Choroid plexus epithelial cell (primary cell): Measurements from ENCODE around the gene ST6GALNAC3.

Source experiments
- DNase-seq: peaks from one replicate; pipeline ENCODE4 v3.0.0-alpha.2; 2010; ENCODE audit warnings: low read depth
- H3K4me3 ChIP-seq: 2 replicates; pipeline ENCODE4 v1.5.1; 2011; ENCODE audit warnings: low read depth, mild to moderate bottlenecking, control low read depth, low read length, moderate library complexity
- CTCF ChIP-seq: conservative IDR thresholded peaks from 2 replicates; pipeline ENCODE4 v1.5.1; 2011; ENCODE audit warnings: low read depth, mild to moderate bottlenecking, control low read depth, inconsistent platforms, low read length, moderate library complexity

Gene ST6GALNAC3

GRCh38 chr1:76511558-76512179 is 437.1 kb downstream of the ST6GALNAC3 start:
- TF ChIP-seq CTCF: no peak
- no peak for DNase-seq
- no peak overlapping the region for H3K4me3 ChIP-seq

DNA sequence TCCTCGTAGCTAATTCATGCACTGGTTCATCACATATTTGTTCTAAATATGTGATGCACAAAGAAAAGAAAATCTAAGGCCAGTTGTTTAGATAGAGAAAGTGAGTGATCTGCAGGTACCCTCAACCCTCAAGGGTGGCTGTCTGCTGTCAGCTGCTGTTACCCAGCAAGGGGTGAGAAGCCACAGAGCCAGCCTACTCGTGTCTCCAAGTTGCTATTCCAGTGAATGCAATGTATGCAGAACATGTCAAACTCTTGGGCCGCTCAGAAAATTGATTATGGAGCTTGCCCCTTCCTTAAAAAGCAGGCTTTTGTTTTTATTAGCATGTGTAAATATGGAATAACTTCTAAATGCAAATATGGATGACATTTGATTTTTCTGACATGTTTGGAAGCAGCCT is 456.4 kb downstream of the ST6GALNAC3 start:
- no peak overlapping the region for H3K4me3 ChIP-seq
- DNase-seq: no peak
- no peak for TF ChIP-seq CTCF

DNA sequence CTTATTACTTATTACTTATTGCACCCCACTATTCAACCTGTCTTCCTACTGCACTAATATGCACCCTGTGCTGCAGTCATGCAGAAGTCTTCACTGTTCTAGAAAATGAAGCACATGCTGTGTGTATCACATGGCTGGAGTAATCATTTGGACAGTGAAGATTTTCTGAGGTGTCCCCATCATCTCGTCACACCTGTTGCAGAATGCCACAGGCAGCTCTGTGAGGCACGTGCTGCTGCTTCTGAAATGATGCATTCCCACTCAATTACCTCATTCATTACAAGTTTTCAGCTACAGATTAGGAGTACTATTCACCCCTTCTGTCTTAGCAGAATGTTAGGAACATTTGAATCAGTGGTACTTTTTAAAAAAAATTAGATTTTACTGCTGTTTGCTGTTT is 467.1 kb downstream of the ST6GALNAC3 start:
- no peak for DNase-seq

GRCh38 chr1:76542359-76542758 is 467.8 kb downstream of the ST6GALNAC3 start:
- TF ChIP-seq CTCF: no peak
- no peak for DNase-seq
- H3K4me3 ChIP-seq: no peak overlapping the region

More for the DNA sequence above, 467.1 kb downstream of the ST6GALNAC3 start:
- no peak overlapping the region for H3K4me3 ChIP-seq
- TF ChIP-seq CTCF: no peak

GRCh38 chr1:76543495-76543894 is 468.9 kb downstream of the ST6GALNAC3 start:
- no peak for DNase-seq
- no peak for TF ChIP-seq CTCF

GRCh38 chr1:76546354-76546933 is 471.9 kb downstream of the ST6GALNAC3 start:
- DNase-seq: no peak
- no peak overlapping the region for H3K4me3 ChIP-seq
- TF ChIP-seq CTCF: no peak

More at GRCh38 chr1:76543495-76543894, 468.9 kb downstream of the ST6GALNAC3 start:
- no peak overlapping the region for H3K4me3 ChIP-seq

DNA sequence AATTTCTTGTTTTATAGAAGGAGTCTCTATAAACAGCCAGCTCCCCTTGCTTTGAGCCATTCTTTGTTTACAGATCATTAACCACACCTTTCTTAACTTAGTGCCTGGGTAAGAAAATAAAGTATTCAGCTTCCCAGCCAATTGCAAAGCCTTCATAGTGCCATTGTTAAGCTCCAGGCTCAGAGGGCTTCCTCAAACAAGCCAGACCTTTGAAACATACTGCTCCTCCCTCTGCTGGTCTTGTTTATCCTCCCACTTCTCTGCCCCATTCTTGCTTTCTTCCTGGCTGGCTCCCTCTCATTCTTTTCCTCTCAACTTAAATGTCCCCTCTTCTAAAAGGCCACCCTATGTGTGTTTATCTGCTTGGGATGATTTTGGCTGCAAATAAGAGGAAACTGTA is 473.4 kb downstream of the ST6GALNAC3 start:
- peak; percentile 29 for TF ChIP-seq CTCF
- no peak overlapping the region for H3K4me3 ChIP-seq
- peak; percentile 11 for DNase-seq
